CD14-positive monocyte (primary cell): ENCODE measurements around the gene SYP. TPM values are rescaled to one million over a fixed set of nuclear protein-coding genes. Genes with fewer than 3 reads are reported as not detected.

Experiments used
- DNase-seq, 3 donors: peaks; one replicate each; pipeline ENCODE4 v3.0.0-alpha.2; 2011 to 2022
- H2AFZ ChIP-seq: 2 replicates; pipeline ENCODE4 v1.6.0; 2012; ENCODE audit warnings: mild to moderate bottlenecking, low read depth, low read length, inconsistent platforms; ENCODE audit not compliant: insufficient read depth, poor library complexity, severe bottlenecking
- H3K27ac ChIP-seq, 2 donors: 1 replicate in 1 of 2; 2 replicates in 1 of 2; pipeline ENCODE4 v1.5.1; 2012 to 2013; ENCODE audit warnings: low read length in 2 of 2, control low read depth in 1 of 2, inconsistent platforms in 1 of 2, low read depth in 1 of 2, mild to moderate bottlenecking in 1 of 2
- H3K27me3 ChIP-seq, 2 donors: one replicate each; pipeline versions ENCODE4 v1.6.0 to v1.6.1; 2011 to 2013; ENCODE audit warnings: low read length in 2 of 2; ENCODE audit not compliant: control insufficient read depth in 2 of 2, insufficient read depth in 2 of 2
- H3K36me3 ChIP-seq, 2 donors: replicated peaks in 1 of 2; 1 replicate in 1 of 2; 2 replicates in 1 of 2; pipeline versions ENCODE4 v1.5.1 to v1.6.1; 2012 to 2013; ENCODE audit warnings: low read length in 2 of 2, control low read depth in 1 of 2, inconsistent platforms in 1 of 2, mild to moderate bottlenecking in 1 of 2; ENCODE audit not compliant: insufficient read depth in 2 of 2, control insufficient read depth in 1 of 2
- H3K4me1 ChIP-seq, 2 donors: 1 replicate in 1 of 2; 2 replicates in 1 of 2; pipeline versions ENCODE4 v1.5.1 to v1.6.1; 2012 to 2013; ENCODE audit warnings: low read length in 2 of 2, control low read depth in 1 of 2, inconsistent platforms in 1 of 2, mild to moderate bottlenecking in 1 of 2, moderate library complexity in 1 of 2; ENCODE audit not compliant: insufficient read depth in 2 of 2, control insufficient read depth in 1 of 2
- H3K4me2 ChIP-seq: replicated peaks from 2 replicates; pipeline ENCODE3; 2012; ENCODE audit warnings: low read length, moderate library complexity, mild to moderate bottlenecking; ENCODE audit not compliant: poor library complexity, severe bottlenecking; ENCODE audit errors: extremely low read depth
- H3K4me3 ChIP-seq, 3 experiments: fragments of 200-600 bp in 1 of 3; sonication (generic) in 1 of 3; replicated peaks in 1 of 3; 1 replicate in 2 of 3; 2 replicates in 1 of 3; pipeline ENCODE4 v1.5.1; 2011 to 2013; ENCODE audit warnings: low read length in 3 of 3, mild to moderate bottlenecking in 3 of 3, control low read depth in 2 of 3, low read depth in 2 of 3, inconsistent platforms in 1 of 3, moderate library complexity in 1 of 3
- H3K79me2 ChIP-seq: 2 replicates; pipeline ENCODE4 v1.6.0; 2012; ENCODE audit warnings: mild to moderate bottlenecking, control low read depth, inconsistent platforms, low read length, moderate library complexity; ENCODE audit not compliant: insufficient read depth
- H3K9ac ChIP-seq: 2 replicates; pipeline ENCODE4 v1.6.0; 2017; ENCODE audit warnings: low read length, mild to moderate bottlenecking; ENCODE audit not compliant: insufficient read depth, poor library complexity, severe bottlenecking
- H3K9me3 ChIP-seq, 2 donors: replicated peaks in 1 of 2; 1 replicate in 1 of 2; 2 replicates in 1 of 2; pipeline versions ENCODE4 v1.5.1 to v1.6.1; 2012 to 2013; ENCODE audit warnings: low read length in 2 of 2, control low read depth in 1 of 2; ENCODE audit not compliant: control insufficient read depth in 1 of 2, insufficient read depth in 1 of 2
- H4K20me1 ChIP-seq: 2 replicates; pipeline ENCODE4 v1.6.0; 2012; ENCODE audit warnings: mild to moderate bottlenecking, low read length, control low read depth, moderate library complexity; ENCODE audit not compliant: insufficient read depth
- H3K27ac Mint-ChIP-seq, 7 donors: one replicate each; pipeline ENCODE4 v1.8.0; 2020; ENCODE audit warnings: mild to moderate bottlenecking in 7 of 7, mixed read lengths in 7 of 7, moderate library complexity in 6 of 7, inconsistent platforms in 2 of 7
- H3K27me3 Mint-ChIP-seq, 3 donors: one replicate each; pipeline ENCODE4 v1.8.0; 2021 to 2022; ENCODE audit warnings: low read depth in 3 of 3, mild to moderate bottlenecking in 3 of 3, mixed read lengths in 3 of 3, moderate library complexity in 3 of 3, inconsistent platforms in 1 of 3
- H3K36me3 Mint-ChIP-seq, 2 donors: one replicate each; pipeline ENCODE4 v1.8.0; 2020; ENCODE audit warnings: mixed read lengths in 2 of 2, inconsistent platforms in 1 of 2, mild to moderate bottlenecking in 1 of 2
- H3K4me1 Mint-ChIP-seq: one replicate; pipeline ENCODE4 v1.8.0; 2020; ENCODE audit warnings: mild to moderate bottlenecking, mixed read lengths
- H3K4me3 Mint-ChIP-seq, 2 donors: one replicate each; pipeline ENCODE4 v1.8.0; 2020; ENCODE audit warnings: mild to moderate bottlenecking in 2 of 2, mixed read lengths in 2 of 2, moderate library complexity in 1 of 2
- H3K9me3 Mint-ChIP-seq, 7 donors: one replicate each; pipeline ENCODE4 v1.8.0; 2020 to 2022; ENCODE audit warnings: mixed read lengths in 7 of 7, mild to moderate bottlenecking in 6 of 7, moderate library complexity in 6 of 7, inconsistent platforms in 2 of 7
- WGBS: methylation state at CpG from one replicate; pipeline ENCODE4 v1.1.5; 2013; ENCODE audit warnings: missing lambda C conversion rate; ENCODE audit not compliant: insufficient coverage; 5-methylcytosine and 5-hydroxymethylcytosine counted together
- intact Hi-C, 2 donors: fragments of 100-400 bp; cut with micrococcal nuclease; formaldehyde crosslinking; loops; one replicate each; pipeline versions ENCODE4 v1.15.0 to v1.15.1; 2023
- polyA plus RNA-seq, 3 donors: library from polyadenylated mRNA; depleted of rRNA in 1 of 3; unstranded in 2 of 3; stranded (reverse) in 1 of 3; fragments of 300-500 nt in 2 of 3; fragments of >200 nt in 1 of 3; fragmentation: Illumina TruSeq in 2 of 3; gene quantifications; 1 replicate in 2 of 3; 2 replicates in 1 of 3; pipeline ENCODE4 v1.2.3, GENCODE V29; 2012 to 2021
- TF ChIP-seq, protein P1 (sequence below): fragments of 200-600 bp; IDR thresholded peaks from one replicate; pipeline ENCODE4 v1.8.0; 2022; ENCODE audit warnings: antibody characterized with exemption, mild to moderate bottlenecking

The SYP gene
- polyA plus RNA-seq, 3 donors = 0.27 to 0.69 (median 0.68) TPM

- no peak overlapping the region for H3K9ac ChIP-seq
- Mint-ChIP-seq H3K4me1 (peaks cover 43% of the 10 kb centered on the region), H3K36me3 (peaks cover 46 to 58% of the 10 kb centered on the region in 2 donors), H3K27ac (peak overlapping the region; percentile 91 to 97 (median 93)), H3K27me3 (peaks cover 0 to 10% (median 0%) of the 10 kb centered on the region in 3 donors), H3K4me3 (peak overlapping the region; percentile 67 to 85), H3K9me3 (peaks cover 0 to 20% (median 11%) of the 10 kb centered on the region in 7 donors)
- H3K36me3 ChIP-seq = peaks cover 46 to 61% of the 10 kb centered on the region in 2 donors
- peaks cover 11% of the 10 kb centered on the region for H4K20me1 ChIP-seq
- peak overlapping the region in 1 of 3 experiments; percentile 49 for H3K4me3 ChIP-seq
- peaks cover 43 to 56% of the 10 kb centered on the region in 2 donors for H3K4me1 ChIP-seq
- H3K27ac ChIP-seq = peak overlapping the region; percentile 33 to 66
- H2AFZ ChIP-seq = no peak overlapping the region
- peak overlapping the region; percentile 45 for H3K4me2 ChIP-seq
- H3K27me3 ChIP-seq = no peaks in the 10 kb centered on the region
- peaks cover 42% of the 10 kb centered on the region for H3K79me2 ChIP-seq
- WGBS = 9% methylated on average over 4 of the region's 27 CpGs
- intact Hi-C loops = no loop called here
- TF ChIP-seq, protein P1, sequence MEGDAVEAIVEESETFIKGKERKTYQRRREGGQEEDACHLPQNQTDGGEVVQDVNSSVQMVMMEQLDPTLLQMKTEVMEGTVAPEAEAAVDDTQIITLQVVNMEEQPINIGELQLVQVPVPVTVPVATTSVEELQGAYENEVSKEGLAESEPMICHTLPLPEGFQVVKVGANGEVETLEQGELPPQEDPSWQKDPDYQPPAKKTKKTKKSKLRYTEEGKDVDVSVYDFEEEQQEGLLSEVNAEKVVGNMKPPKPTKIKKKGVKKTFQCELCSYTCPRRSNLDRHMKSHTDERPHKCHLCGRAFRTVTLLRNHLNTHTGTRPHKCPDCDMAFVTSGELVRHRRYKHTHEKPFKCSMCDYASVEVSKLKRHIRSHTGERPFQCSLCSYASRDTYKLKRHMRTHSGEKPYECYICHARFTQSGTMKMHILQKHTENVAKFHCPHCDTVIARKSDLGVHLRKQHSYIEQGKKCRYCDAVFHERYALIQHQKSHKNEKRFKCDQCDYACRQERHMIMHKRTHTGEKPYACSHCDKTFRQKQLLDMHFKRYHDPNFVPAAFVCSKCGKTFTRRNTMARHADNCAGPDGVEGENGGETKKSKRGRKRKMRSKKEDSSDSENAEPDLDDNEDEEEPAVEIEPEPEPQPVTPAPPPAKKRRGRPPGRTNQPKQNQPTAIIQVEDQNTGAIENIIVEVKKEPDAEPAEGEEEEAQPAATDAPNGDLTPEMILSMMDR = no peak
- H3K9me3 ChIP-seq = no peaks in the 10 kb centered on the region
- DNase-seq = peak; percentile 64 to 79 (median 75)
Observed at GRCh38 chrX:49176421-49177326, 23.3 kb downstream of the SYP start.

DNA sequence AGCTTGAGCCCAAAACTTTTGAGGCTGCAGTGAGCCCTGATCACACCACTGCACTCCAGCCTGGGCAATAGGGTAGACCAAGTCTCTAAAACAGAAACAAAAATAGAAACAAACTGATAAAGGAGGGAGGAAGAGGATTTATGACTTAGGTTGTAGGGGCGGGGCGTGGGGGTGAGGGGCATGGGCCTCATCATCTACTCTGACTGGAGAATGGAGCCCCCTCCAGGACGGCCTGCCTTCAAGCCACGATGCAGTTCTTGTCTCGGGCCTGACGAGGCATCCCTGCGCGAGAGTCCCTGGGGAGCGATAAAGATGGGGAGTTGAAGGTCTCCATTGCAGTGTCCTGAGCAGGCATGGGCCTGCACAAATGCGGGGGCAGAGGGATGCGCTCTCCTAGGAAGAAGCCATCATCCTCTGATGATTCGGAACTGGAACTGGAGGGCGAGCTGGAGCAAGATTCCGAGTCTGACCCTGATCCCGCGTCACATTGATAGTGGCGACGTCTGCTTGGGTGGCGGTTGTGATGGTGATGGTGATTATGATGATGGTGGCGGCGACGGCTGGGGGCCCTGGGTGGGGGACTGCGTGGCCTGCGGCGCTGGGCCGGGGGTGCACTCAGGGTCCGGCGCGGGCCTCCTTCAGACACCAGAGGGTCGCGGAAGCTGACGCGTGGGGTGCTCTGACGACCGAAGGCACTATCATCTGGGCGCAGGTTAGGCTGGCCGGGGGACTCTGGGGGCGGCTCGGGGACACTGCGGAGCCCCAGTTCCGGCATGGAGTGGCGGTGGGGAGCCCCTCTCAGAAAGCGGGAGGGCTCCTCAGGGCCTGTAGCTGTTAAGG, 24.3 kb downstream of the SYP start:
- peaks cover 46% of the 10 kb centered on the region for H3K79me2 ChIP-seq
- Mint-ChIP-seq H3K27me3 (peaks cover 0 to 10% (median 0%) of the 10 kb centered on the region in 3 donors), H3K4me1 (peaks cover 48% of the 10 kb centered on the region), H3K36me3 (peaks cover 42 to 55% of the 10 kb centered on the region in 2 donors), H3K4me3 (no peak overlapping the region), H3K9me3 (peaks cover 0 to 30% (median 15%) of the 10 kb centered on the region in 7 donors), H3K27ac (peak overlapping the region; percentile 43 to 97 (median 92))
- DNase-seq = no peak
- no peak overlapping the region for H3K9ac ChIP-seq
- H3K27me3 ChIP-seq = no peaks in the 10 kb centered on the region
- peaks cover 11% of the 10 kb centered on the region for H4K20me1 ChIP-seq
- H3K36me3 ChIP-seq = peaks cover 41 to 58% of the 10 kb centered on the region in 2 donors
- intact Hi-C loops = no loop called here
- no peak overlapping the region for H2AFZ ChIP-seq
- TF ChIP-seq, protein P1 = no peak
- H3K4me3 ChIP-seq = peak overlapping the region in 1 of 3 experiments; percentile 49
- 76% methylated on average over 9 of the region's 43 CpGs for WGBS
- no peaks in the 10 kb centered on the region for H3K9me3 ChIP-seq
- peaks cover 51 to 66% of the 10 kb centered on the region in 2 donors for H3K4me1 ChIP-seq
- H3K27ac ChIP-seq = peak overlapping the region; percentile 2 to 42
- H3K4me2 ChIP-seq = peak overlapping the region; percentile 45
